Upper lobe of left lung (tissue), 6 donors: ENCODE measurements around the gene SPSB3. TPM values are rescaled to one million over a fixed set of nuclear protein-coding genes. Genes with fewer than 3 reads are reported as not detected.
A peak's percentile ranks its signal among the peaks of the same experiment; 100 is the strongest.

ENCODE experiments used
- ATAC-seq, 2 donors: fragments of 200-7000 bp; cut with Tn5 transposase; one replicate each; pipeline ENCODE4 v1.9.1; 2022; ENCODE audit warnings: mild to moderate bottlenecking in 2 of 2, moderate library complexity in 2 of 2; ENCODE audit not compliant: low FRiP score in 2 of 2
- DNase-seq, 2 donors: peaks; one replicate each; pipeline ENCODE4 v3.0.0-alpha.2; 2019 to 2020
- H3K27ac ChIP-seq, 4 donors: fragments of 200-600 bp; sonication (generic); one replicate each; pipeline ENCODE4 v1.5.1; 2016 to 2019
- H3K27me3 ChIP-seq, 4 donors: fragments of 200-600 bp; sonication (generic); one replicate each; pipeline ENCODE4 v1.5.1; 2017 to 2019
- H3K36me3 ChIP-seq, 4 donors: fragments of 200-600 bp; sonication (generic); one replicate each; pipeline ENCODE4 v1.5.1; 2016 to 2019
- H3K4me1 ChIP-seq, 4 donors: fragments of 200-600 bp; sonication (generic); one replicate each; pipeline ENCODE4 v1.5.1; 2018 to 2019
- H3K4me3 ChIP-seq, 4 donors: fragments of 200-600 bp; sonication (generic); one replicate each; pipeline ENCODE4 v1.5.1; 2017 to 2019; ENCODE audit warnings: mild to moderate bottlenecking in 2 of 4, moderate library complexity in 1 of 4
- H3K9me3 ChIP-seq, 4 donors: fragments of 200-600 bp; sonication (generic); one replicate each; pipeline ENCODE4 v1.5.1; 2018 to 2019
- CTCF ChIP-seq, 6 experiments: fragments of 450-650 bp in 4 of 6; fragments of 200-600 bp in 2 of 6; sonication (generic) in 2 of 6; IDR thresholded peaks; one replicate each; pipeline ENCODE4 v1.5.1; 2016 to 2019; ENCODE audit warnings: antibody characterized with exemption in 6 of 6
- EP300 ChIP-seq, 4 donors: sonication (generic); formaldehyde crosslinking; IDR thresholded peaks; one replicate each; pipeline ENCODE4 v1.5.1; 2017; ENCODE audit warnings: antibody characterized with exemption in 4 of 4, control low read depth in 2 of 4
- POLR2A ChIP-seq, 4 donors: fragments of 450-650 bp; IDR thresholded peaks; one replicate each; pipeline ENCODE4 v1.5.1; 2016 to 2017; ENCODE audit warnings: antibody characterized with exemption in 4 of 4, mild to moderate bottlenecking in 2 of 4
- POLR2AphosphoS5 ChIP-seq, 2 donors: sonication (generic); formaldehyde crosslinking; IDR thresholded peaks; one replicate each; pipeline ENCODE4 v1.5.1; 2017; ENCODE audit warnings: antibody characterized with exemption in 2 of 2
- WGBS, 2 donors: methylation state at CpG; one replicate each; pipeline ENCODE4 v1.1.5; 2017 to 2018; 5-methylcytosine and 5-hydroxymethylcytosine counted together
- total RNA-seq, 6 donors: library from RNA; depleted of rRNA in 4 of 6; stranded (reverse); fragments of >200 nt in 4 of 6; gene quantifications; one replicate each; pipeline versions ENCODE4 v1.1.0 to v1.2.1, GENCODE V29; 2016 to 2021
- donor health status: DM: no; HTN: no; CAD: no; lungs with moderate emphysema.
- donor health status: DM: no; HTN: yes; CAD: no; lungs with severe emphysema.

Gene SPSB3
- total RNA-seq, 6 donors from 2014 or later = 46.2 to 234 (median 64.4) TPM

- DNase-seq = peak in 1 of 2 donors; percentile 82
- Histone ChIP-seq H3K27me3 (no peaks in the 10 kb centered on the region), H3K9me3 (no peaks in the 10 kb centered on the region), H3K36me3 (peaks cover 3 to 62% (median 37%) of the 10 kb centered on the region in 4 donors), H3K4me1 (peaks cover 14 to 33% (median 14%) of the 10 kb centered on the region in 4 donors), H3K4me3 (no peak overlapping the region), H3K27ac (no peak overlapping the region)
- TF ChIP-seq CTCF (IDR thresholded peaks at IDR 0.05) (no peak), EP300 (IDR thresholded peaks at IDR 0.05) (no peak), POLR2A (IDR thresholded peaks at IDR 0.05) (no peak)
- no peak for ATAC-seq
- WGBS, 2 donors = 90 to 93% methylated on average over 17 to 51 of the region's 51 CpGs
These were observed 4.1 kb upstream of the SPSB3 start for GRCh38 chr16:1786242-1787055.

- peaks cover 20 to 40% (median 21%) of the 10 kb centered on the region in 4 donors for H3K4me1 ChIP-seq
- DNase-seq (peak in 1 of 2 donors; percentile 62), ATAC-seq (no peak)
- H3K4me3 ChIP-seq = no peak overlapping the region
- H3K27ac ChIP-seq = no peak overlapping the region
- TF ChIP-seq CTCF (IDR thresholded peaks at IDR 0.05) (no peak), POLR2A (IDR thresholded peaks at IDR 0.05) (no peak), POLR2AphosphoS5 (IDR thresholded peaks at IDR 0.05) (no peak), EP300 (IDR thresholded peaks at IDR 0.05) (no peak)
- no peaks in the 10 kb centered on the region for H3K27me3 ChIP-seq
- WGBS, 2 donors = 88 to 91% methylated on average over 8 to 13 of the region's 14 CpGs
- peaks cover 3 to 56% (median 34%) of the 10 kb centered on the region in 4 donors for H3K36me3 ChIP-seq
- H3K9me3 ChIP-seq = no peaks in the 10 kb centered on the region
These were observed 3.4 kb upstream of the SPSB3 start for GRCh38 chr16:1785846-1786170.

GRCh38 chr16:1784977-1785845 lies 2.8 kb upstream of the SPSB3 start:
- Histone ChIP-seq H3K36me3 (peaks cover 3 to 55% (median 32%) of the 10 kb centered on the region in 4 donors), H3K4me1 (peaks cover 23 to 43% (median 25%) of the 10 kb centered on the region in 4 donors), H3K4me3 (no peak overlapping the region), H3K27ac (no peak overlapping the region), H3K9me3 (no peaks in the 10 kb centered on the region), H3K27me3 (no peaks in the 10 kb centered on the region)
- 90 to 92% methylated on average over 15 to 26 of the region's 26 CpGs for WGBS, 2 donors
- TF ChIP-seq POLR2A (IDR thresholded peaks at IDR 0.05) (no peak), POLR2AphosphoS5 (IDR thresholded peaks at IDR 0.05) (no peak), EP300 (IDR thresholded peaks at IDR 0.05) (no peak), CTCF (IDR thresholded peaks at IDR 0.05) (no peak)
- DNase-seq (no peak), ATAC-seq (no peak)

- Histone ChIP-seq H3K27ac (peak overlapping the region; percentile 84 to 93 (median 86)), H3K36me3 (peaks cover 8 to 53% (median 34%) of the 10 kb centered on the region in 4 donors), H3K9me3 (no peaks in the 10 kb centered on the region), H3K27me3 (no peaks in the 10 kb centered on the region), H3K4me1 (peaks cover 23 to 52% (median 28%) of the 10 kb centered on the region in 4 donors), H3K4me3 (peak overlapping the region; percentile 70 to 92 (median 88))
- 0 to 3% methylated on average over 10 to 27 of the region's 70 CpGs for WGBS, 2 donors
- peak in 1 of 2 donors; percentile 88 for DNase-seq
- ATAC-seq = peak in 1 of 2 donors; percentile 41
- TF ChIP-seq POLR2AphosphoS5 (IDR thresholded peaks at IDR 0.05) (no peak), POLR2A (IDR thresholded peaks at IDR 0.05) (peak in 1 of 4 donors; percentile 52), CTCF (IDR thresholded peaks at IDR 0.05) (peak in 2 of 6 experiments; percentile 20 to 57), EP300 (IDR thresholded peaks at IDR 0.05) (no peak)
These were observed 488 bp downstream of the SPSB3 start for GRCh38 chr16:1781758-1782407.
